Measurements from ENCODE around the gene ZNF516.
A peak's percentile ranks its signal among the peaks of the same experiment; 100 is the strongest.

The ZNF516 gene

DNA sequence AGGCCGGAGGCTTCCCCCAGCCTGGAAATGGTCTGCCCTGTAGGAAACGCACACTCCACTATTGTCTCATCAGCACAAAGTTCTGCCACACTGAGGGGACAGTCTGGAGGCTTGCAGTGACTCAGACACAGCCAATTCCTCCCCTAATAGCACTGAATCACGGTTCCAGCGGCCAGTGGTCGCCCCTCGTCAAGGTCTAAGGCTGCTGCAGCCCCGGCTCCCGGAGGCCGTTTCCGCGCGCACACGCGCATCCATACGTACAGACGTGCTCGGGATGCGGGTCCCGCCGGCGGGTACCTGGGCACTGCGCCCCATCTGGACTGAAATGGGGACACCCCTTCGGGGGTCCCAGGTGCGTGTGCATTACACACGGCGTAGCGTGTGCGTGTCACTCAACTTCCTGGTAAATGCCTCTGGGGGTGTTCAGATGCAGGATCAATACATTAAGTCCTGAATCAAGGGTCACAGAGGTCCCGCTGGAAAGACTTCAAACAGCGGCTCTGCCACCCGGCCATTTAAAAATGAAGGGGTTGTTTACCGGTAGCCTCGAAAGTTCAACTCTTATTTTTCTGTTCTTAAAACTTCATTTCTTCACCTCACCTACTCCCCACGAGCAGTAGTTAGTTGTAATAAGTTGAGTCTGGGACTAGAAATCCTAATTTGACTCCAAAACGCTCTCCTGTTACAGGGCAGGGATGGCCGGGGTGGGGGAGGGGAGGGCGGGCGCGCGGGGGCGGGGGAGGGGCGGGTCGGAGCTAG is 572 bp upstream of the ZNF516 start:
- H3K4me3 ChIP-seq (ENCODE audit: low read depth, low read length): peak overlapping the region; percentile 48
- TF ChIP-seq, protein P1, sequence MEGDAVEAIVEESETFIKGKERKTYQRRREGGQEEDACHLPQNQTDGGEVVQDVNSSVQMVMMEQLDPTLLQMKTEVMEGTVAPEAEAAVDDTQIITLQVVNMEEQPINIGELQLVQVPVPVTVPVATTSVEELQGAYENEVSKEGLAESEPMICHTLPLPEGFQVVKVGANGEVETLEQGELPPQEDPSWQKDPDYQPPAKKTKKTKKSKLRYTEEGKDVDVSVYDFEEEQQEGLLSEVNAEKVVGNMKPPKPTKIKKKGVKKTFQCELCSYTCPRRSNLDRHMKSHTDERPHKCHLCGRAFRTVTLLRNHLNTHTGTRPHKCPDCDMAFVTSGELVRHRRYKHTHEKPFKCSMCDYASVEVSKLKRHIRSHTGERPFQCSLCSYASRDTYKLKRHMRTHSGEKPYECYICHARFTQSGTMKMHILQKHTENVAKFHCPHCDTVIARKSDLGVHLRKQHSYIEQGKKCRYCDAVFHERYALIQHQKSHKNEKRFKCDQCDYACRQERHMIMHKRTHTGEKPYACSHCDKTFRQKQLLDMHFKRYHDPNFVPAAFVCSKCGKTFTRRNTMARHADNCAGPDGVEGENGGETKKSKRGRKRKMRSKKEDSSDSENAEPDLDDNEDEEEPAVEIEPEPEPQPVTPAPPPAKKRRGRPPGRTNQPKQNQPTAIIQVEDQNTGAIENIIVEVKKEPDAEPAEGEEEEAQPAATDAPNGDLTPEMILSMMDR (IDR thresholded peaks at IDR 0.05; ENCODE audit: borderline replicate concordance, insufficient read depth, low read depth, low read length): no peak

DNA sequence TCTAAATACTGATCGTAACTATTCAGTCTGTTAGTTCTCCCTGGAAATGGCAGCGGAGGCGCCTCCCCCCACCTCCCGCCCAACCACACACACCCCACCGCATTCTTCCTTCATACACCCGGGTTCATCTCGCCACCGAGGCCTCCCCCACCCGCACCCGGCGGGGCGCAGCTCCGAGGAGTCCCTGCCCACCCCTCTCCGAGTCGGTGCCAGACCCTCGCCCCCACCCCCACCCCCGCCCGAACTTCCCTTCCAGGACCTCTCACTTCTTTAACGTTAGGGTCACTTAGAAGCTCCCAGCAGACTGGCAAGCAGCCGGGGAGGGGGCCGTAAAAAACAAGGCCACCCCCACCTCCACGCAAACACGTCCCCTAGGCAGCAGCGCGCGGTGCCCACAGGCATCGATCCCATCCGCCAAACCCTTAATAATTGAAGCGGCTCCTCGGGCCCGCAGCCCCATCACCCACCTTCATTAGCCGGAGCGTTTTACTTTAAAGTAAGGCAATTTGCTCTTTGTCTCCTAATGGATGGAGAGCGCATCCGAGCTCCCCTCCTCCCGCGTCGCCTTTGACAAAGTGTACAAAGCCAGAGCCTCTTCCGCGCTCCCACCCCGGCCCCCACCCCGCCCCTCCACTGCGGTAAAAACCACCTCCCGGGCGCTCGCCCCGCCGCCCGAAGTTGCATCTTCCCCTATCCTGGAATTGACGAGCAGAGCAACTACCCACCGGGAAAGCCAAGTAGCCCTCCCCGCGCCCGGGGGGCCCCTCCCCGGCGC is 624 bp downstream of the ZNF516 start:
- TF ChIP-seq, protein P1 (IDR thresholded peaks at IDR 0.05; ENCODE audit: borderline replicate concordance, insufficient read depth, low read depth, low read length): no peak
- H3K4me3 ChIP-seq (ENCODE audit: low read depth, low read length): peak overlapping the region; percentile 55

DNA sequence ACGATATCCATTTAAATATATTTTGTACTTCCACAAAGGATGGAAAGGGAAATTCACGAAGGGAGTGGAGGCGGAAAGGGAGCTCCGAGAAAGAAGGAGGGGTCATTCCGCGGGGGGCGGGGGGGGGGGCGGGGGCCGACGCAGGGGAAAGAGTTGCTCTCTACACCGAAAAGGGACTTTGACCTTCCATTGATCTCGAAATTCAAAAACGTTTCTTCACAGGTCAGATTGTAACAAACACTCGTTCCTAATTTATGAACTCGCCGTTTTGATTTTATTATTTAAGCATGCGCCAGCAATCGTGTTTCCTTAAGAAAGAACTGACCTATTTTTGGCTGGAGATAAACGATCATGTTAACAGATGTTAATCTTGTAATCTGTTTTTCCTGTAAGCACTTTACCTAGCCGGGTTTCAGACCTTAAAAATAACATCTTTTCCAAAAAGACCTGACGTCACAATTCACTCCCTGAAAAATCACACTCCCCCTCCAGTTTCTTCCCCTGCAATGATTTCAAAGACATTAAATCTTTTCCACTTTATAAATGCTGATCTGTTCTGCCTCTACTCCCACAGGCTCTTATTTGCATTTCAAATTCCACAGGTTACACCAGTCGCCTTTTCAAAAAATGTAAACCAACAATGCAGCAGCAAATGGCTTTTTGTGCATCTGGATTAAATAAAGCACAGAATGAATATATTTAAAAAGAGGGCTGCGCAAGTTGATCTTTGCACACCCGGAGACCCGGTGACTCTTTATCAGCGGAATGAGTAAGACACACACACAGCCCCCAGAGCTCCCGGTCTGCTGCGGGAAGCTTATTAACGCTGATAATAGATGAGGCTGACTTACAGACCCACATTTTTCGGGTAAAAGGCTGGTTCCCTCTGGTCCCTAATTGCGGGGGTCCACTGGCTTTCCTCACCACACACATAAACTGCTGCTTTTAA is 1.6 kb downstream of the ZNF516 start:
- peak overlapping the region; percentile 65 for H3K4me3 ChIP-seq (ENCODE audit: low read depth, low read length)
- TF ChIP-seq, protein P1 (IDR thresholded peaks at IDR 0.05; ENCODE audit: borderline replicate concordance, insufficient read depth, low read depth, low read length): no peak

DNA sequence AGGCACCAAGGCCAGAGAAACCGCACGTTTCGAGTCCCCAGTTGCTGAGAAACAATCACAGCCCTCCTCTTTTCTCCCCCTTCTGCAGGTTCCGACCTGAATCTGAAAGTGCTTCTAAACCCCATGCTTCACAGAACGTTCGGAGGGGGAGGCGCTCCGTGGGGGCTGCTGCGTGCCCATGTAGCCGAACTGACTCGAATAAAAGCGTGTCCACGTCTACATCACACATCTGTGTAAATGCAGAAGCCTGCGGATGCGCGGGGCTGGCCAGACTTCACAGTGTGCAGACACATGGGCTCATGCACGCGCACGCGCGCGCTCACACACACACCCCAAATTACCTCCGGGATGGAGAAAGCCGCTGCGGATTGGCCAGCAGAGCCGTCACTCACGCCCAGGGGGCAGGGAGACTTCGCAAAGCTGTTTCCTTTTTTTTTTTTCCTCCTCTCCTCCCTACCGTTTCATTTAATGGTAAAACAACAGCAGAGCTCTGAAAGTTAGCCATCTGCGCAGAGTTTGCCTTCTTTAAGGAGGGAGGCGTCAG is 2.3 kb downstream of the ZNF516 start:
- TF ChIP-seq, protein P1 (IDR thresholded peaks at IDR 0.05; ENCODE audit: borderline replicate concordance, insufficient read depth, low read depth, low read length): no peak
- H3K4me3 ChIP-seq (ENCODE audit: low read depth, low read length): peak overlapping the region; percentile 65

DNA sequence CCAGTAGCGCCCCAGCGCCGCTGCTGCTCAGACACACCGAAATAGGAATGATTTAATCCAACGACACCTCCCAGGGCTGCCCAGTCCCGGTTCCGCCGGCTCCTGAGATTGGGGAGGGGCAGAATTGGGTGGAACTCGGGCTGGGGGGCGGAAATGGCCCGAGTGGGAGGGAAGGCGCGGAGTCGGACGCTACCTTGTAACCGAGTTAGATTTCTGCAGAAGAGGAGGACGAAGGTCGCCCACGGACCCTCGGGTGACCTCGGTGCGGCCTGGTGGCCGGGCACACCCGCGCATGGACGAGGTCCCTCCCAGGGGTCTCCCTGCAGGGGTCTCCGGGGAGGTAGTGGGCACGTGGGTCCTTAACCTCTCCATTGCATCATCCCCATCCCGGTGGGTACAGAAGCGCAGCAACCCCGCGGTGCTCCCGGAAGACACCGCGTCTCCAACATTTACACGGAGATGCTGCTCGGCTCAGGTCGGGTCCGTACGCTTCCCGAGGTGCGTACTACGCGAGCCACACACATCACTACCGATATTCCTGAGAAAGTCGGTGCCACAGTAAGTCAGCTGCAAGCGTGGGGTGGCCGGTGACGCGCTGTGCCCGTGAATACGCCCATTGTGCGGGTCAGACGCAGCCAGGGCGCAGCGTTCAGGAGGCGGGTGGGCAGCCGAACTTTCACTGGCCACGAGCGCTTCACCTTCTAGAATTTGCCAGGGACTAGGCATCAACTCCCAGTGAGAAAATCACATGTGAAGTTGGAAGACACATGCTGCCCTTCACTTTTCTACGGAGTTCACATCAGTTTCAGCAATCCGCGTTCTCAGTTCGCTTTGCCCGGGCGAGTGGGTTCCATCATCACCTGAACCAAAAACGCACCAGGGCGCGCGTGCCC is 3.0 kb downstream of the ZNF516 start:
- TF ChIP-seq, protein P1 (IDR thresholded peaks at IDR 0.05; ENCODE audit: borderline replicate concordance, insufficient read depth, low read depth, low read length): no peak
- peak overlapping the region; percentile 65 for H3K4me3 ChIP-seq (ENCODE audit: low read depth, low read length)

DNA sequence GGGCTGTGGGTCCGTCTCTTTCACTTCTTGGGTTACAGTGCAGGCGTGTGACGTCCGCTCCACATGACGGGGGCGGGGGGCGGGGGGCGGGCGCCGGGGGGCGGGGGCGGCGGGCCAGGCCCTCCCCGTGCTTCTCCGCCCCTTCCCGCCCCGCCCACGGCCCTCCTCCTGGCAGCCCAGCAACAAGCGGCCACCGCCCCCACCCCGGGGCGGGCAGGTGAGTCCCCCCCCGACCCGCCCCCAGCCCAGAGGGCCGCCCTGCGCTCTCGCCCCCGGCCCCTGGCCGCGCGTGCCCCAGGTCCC is 3.6 kb downstream of the ZNF516 start:
- peak overlapping the region; percentile 65 for H3K4me3 ChIP-seq (ENCODE audit: low read depth, low read length)

More for the DNA sequence above, 3.6 kb downstream of the ZNF516 start:
- TF ChIP-seq, protein P1 (IDR thresholded peaks at IDR 0.05; ENCODE audit: borderline replicate concordance, insufficient read depth, low read depth, low read length): no peak

Data from GM12875 (cell line).